Motor neuron (in vitro differentiated cells): ENCODE results near the gene HOOK2. TPM values are rescaled to one million over a fixed set of nuclear protein-coding genes. Genes with fewer than 3 reads are reported as not detected.

Experiments
- ATAC-seq, 8 experiments: fragments of 200-7000 bp; cut with Tn5 transposase; replicated peaks in 6 of 8; 2 replicates each; pipeline ENCODE4 v1.8.0; 2021; ENCODE audit warnings: mild to moderate bottlenecking in 8 of 8, moderate library complexity in 8 of 8
- H3K27ac ChIP-seq, 2 donors: fragments of 250-450 bp; sonication (Bioruptor Pico); 2 replicates each; pipeline ENCODE4 v1.9.0; 2021; ENCODE audit warnings: antibody characterized with exemption in 2 of 2, mild to moderate bottlenecking in 2 of 2, moderate library complexity in 1 of 2
- H3K4me1 ChIP-seq, 2 donors: fragments of 250-450 bp; sonication (Bioruptor Pico); replicated peaks in 1 of 2; 2 replicates each; pipeline ENCODE4 v1.6.1; 2021; ENCODE audit warnings: antibody characterized with exemption in 2 of 2, mild to moderate bottlenecking in 2 of 2, moderate library complexity in 1 of 2
- H3K4me3 ChIP-seq, 5 donors: fragments of 250-450 bp; sonication (Bioruptor Pico); 2 replicates each; pipeline ENCODE4 v1.9.0; 2021; ENCODE audit warnings: antibody characterized with exemption in 5 of 5, mild to moderate bottlenecking in 5 of 5, moderate library complexity in 4 of 5
- WGBS, 10 experiments: fragments of 450-650 bp; shearing (Covaris generic); methylation state at CpG; one replicate each; pipeline ENCODE4 v1.0.0; 2022; 5-methylcytosine and 5-hydroxymethylcytosine counted together
- in situ Hi-C, 9 experiments: fragments of 400-800 bp; cut with MboI; loops; one replicate each; pipeline ENCODE4 v1.15.0; 2021; ENCODE audit warnings: low sequenced_read_pairs in 9 of 9, low pct_unique_long_range_greater_than_20kb in 2 of 9; ENCODE audit not compliant: unreplicated experiment in 9 of 9
- total RNA-seq, 8 experiments: library from RNA; unstranded; fragments of 300-600 nt; gene quantifications; 2 replicates each; pipeline versions ENCODE4 v1.2.3 to v1.2.4, GENCODE V29; 2022

The HOOK2 gene
- total RNA-seq, 8 experiments from 2014 or later = 8.0 to 40.9 (median 12.9) TPM

DNA sequence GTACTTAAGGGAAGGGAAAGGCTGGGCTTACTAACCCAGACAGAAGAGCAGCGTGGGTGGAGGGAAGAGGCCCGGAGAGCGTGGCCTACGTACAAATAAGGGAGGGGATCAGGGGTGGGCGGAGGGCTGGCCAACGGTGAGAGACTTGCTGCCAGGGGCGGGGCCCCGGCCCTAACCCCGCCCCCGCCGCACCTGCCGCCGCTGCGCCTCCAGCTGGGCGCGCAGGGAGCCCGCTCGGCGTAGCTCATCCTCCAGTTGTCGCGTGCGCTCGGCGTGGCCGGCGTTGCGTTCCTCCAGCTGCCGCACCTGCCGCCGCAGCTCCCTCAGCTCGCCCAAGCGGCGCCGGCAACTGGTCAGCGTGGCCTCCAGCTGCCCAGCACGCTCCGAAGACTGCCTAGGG is 5.7 kb downstream of the HOOK2 start:
- WGBS, 10 experiments = 55% methylated on average over 8 of the region's 37 CpGs; no CpG with 5 or more reads in 9 of the 10 experiments
- peak overlapping the region in 1 of 5 donors; percentile 2 for H3K4me3 ChIP-seq

DNA sequence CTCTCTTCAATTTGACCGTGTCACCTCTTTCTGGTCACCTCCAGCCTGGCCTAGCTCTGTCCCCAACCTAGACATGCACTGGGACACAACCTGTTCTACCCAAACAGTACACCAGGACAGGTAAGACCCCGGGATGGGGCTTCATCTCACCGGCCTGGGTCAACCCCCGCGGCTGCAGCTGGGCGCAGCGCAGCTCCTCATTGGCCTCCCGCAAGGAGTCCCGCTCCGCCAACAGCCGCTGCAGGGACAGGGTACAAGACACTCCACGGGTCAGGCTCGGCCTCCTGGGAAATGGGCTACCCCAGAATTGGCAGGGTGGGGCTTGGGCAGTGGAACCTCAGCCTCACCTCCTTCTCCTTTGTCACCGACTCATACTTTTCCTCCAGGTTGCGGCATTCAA is 7.7 kb downstream of the HOOK2 start:
- no peak overlapping the region for H3K4me3 ChIP-seq
- WGBS, 10 experiments = 60 to 100% (median 93%) methylated on average over 1 to 13 of the region's 15 CpGs; no CpG with 5 or more reads in 3 of the 10 experiments
- in situ Hi-C loops = loop anchor here in 1 of 9 experiments (10.0 kb wide), 1 partner anchor 77 kb away; no protein-coding TSS in a partner anchor
- H3K4me1 ChIP-seq = peaks cover 8% of the 10 kb centered on the region in 2 donors
- H3K27ac ChIP-seq = no peak overlapping the region
- ATAC-seq = no peak

More for the DNA sequence above, 5.7 kb downstream of the HOOK2 start:
- Histone ChIP-seq H3K27ac (peak overlapping the region; percentile 35 to 45), H3K4me1 (peaks cover 8% of the 10 kb centered on the region in 2 donors)
- in situ Hi-C loops = loop anchor here in 1 of 9 experiments (10.0 kb wide), 1 partner anchor 75 kb away; no protein-coding TSS in a partner anchor
- peak in 5 of 8 experiments; percentile 68 to 91 (median 86) for ATAC-seq

- no peak overlapping the region for H3K4me3 ChIP-seq
- in situ Hi-C loops = loop anchor here in 1 of 9 experiments (10.0 kb wide), 1 partner anchor 78 kb away; no protein-coding TSS in a partner anchor
- H3K4me1 ChIP-seq = peaks cover 8% of the 10 kb centered on the region in 2 donors
- no peak for ATAC-seq
- 71 to 83% methylated on average over 1 to 3 of the region's 11 CpGs; no CpG with 5 or more reads in 8 of the 10 experiments for WGBS, 10 experiments
- H3K27ac ChIP-seq = no peak overlapping the region
Measured at GRCh38 chr19:12767150-12767549, 8.2 kb downstream of the HOOK2 start.

GRCh38 chr19:12766051-12766521 is 9.3 kb downstream of the HOOK2 start:
- 0% methylated on average over 2 to 5 of the region's 30 CpGs; no CpG with 5 or more reads in 8 of the 10 experiments for WGBS, 10 experiments
- peak overlapping the region in 1 of 2 donors; percentile 20 for H3K27ac ChIP-seq
- H3K4me1 ChIP-seq = peaks cover 8% of the 10 kb centered on the region in 2 donors
- peak in 6 of 8 experiments; percentile 26 to 97 (median 80) for ATAC-seq
- in situ Hi-C loops = loop anchor here in 1 of 9 experiments (10.0 kb wide), 1 partner anchor 79 kb away; no protein-coding TSS in a partner anchor
- H3K4me3 ChIP-seq = peak overlapping the region in 4 of 5 donors; percentile 27 to 51 (median 30)

DNA sequence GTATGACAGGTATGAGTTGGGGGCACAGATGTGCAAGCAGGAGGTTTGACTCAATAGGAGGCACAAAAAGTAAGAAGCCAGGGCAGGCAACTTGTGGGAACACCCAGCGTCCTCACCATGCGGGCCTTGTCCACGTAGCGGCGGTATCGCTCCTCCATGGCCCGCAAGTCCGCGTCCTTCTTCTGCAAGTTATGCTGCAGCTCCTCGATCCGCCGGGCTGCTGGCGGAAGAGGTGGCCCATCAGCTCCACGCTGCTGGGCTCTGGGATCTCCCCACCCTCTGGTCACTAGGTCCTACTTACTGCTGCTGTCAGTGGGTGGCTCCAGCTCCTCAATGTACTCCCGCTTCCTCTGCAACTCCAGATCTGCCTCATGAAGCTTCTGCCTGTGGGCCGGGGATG is 10.7 kb downstream of the HOOK2 start:
- WGBS, 10 experiments = 89 to 100% (median 98%) methylated on average over 1 to 5 of the region's 16 CpGs; no CpG with 5 or more reads in 4 of the 10 experiments
- no peak for ATAC-seq
- Histone ChIP-seq H3K27ac (no peak overlapping the region), H3K4me1 (peaks cover 4% of the 10 kb centered on the region in 2 donors), H3K4me3 (no peak overlapping the region)
- in situ Hi-C loops = loop anchor here in 1 of 9 experiments (10.0 kb wide), 1 partner anchor 80 kb away; no protein-coding TSS in a partner anchor

GRCh38 chr19:12763100-12763499 is 12.3 kb downstream of the HOOK2 start:
- H3K27ac ChIP-seq = no peak overlapping the region
- H3K4me1 ChIP-seq = no peaks in the 10 kb centered on the region
- in situ Hi-C loops = loop anchor here in 1 of 9 experiments (10.0 kb wide), 1 partner anchor 82 kb away; no protein-coding TSS in a partner anchor
- H3K4me3 ChIP-seq = no peak overlapping the region
- no peak for ATAC-seq
- 90 to 100% (median 98%) methylated on average over 1 to 7 of the region's 11 CpGs; no CpG with 5 or more reads in 6 of the 10 experiments for WGBS, 10 experiments

GRCh38 chr19:12759686-12760085 is 15.7 kb downstream of the HOOK2 start:
- Histone ChIP-seq H3K27ac (no peak overlapping the region), H3K4me3 (no peak overlapping the region), H3K4me1 (peaks cover 0 to 4% of the 10 kb centered on the region in 2 donors)
- in situ Hi-C loops = loop anchor here in 1 of 9 experiments (10.0 kb wide), 1 partner anchor 85 kb away; no protein-coding TSS in a partner anchor
- ATAC-seq = no peak
- WGBS, 10 experiments = 60 to 100% (median 89%) methylated on average over 1 to 6 of the region's 6 CpGs; no CpG with 5 or more reads in 4 of the 10 experiments

- peak; percentile 77 to 95 (median 86) for ATAC-seq
- in situ Hi-C loops = no loop called here
- WGBS, 10 experiments = 0 to 60% (median 29%) methylated on average over 2 to 12 of the region's 60 CpGs; no CpG with 5 or more reads in 2 of the 10 experiments
- Histone ChIP-seq H3K27ac (no peak overlapping the region), H3K4me3 (peak overlapping the region in 3 of 5 donors; percentile 4 to 14 (median 9)), H3K4me1 (peaks cover 0 to 4% of the 10 kb centered on the region in 2 donors)
Measured at GRCh38 chr19:12757544-12758274, 17.6 kb downstream of the HOOK2 start.

GRCh38 chr19:12756150-12756883 is 19.0 kb downstream of the HOOK2 start:
- 74 to 100% (median 89%) methylated on average over 1 to 8 of the region's 19 CpGs; no CpG with 5 or more reads in 4 of the 10 experiments for WGBS, 10 experiments
- ATAC-seq = no peak
- H3K4me3 ChIP-seq = no peak overlapping the region
- H3K4me1 ChIP-seq = peaks cover 0 to 4% of the 10 kb centered on the region in 2 donors
- in situ Hi-C loops = no loop called here
- H3K27ac ChIP-seq = no peak overlapping the region

DNA sequence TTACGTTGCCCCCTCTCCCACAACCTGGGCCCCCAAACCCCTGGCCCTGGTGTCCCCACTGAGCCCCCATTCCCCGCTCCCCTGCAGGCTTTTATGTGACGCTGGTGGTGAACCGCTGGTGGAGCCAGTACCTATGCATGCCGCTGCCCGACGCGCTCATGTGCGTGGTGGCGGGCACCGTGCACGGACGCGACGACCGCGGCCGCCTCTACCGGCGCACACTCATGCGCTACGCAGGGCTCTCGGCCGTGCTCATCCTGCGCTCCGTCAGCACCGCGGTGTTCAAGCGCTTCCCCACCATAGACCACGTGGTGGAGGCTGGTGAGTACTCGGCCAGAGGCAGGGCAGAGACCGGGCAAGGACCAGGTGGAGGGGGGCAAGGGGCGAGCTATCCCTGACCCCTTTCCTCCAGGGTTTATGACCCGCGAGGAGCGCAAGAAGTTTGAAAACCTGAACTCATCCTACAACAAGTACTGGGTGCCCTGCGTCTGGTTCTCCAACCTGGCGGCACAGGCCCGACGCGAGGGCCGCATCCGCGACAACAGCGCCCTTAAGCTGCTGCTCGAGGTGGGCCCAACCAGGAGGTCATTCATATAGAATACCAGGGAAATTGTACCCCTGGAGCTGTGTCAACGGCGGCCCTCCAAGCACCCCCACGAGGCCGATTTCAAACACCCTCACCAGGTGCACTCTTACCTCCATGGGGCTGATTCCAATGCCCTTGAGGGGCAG is 20.7 kb downstream of the HOOK2 start:
- Histone ChIP-seq H3K27ac (no peak overlapping the region), H3K4me1 (peaks cover 6 to 8% of the 10 kb centered on the region in 2 donors), H3K4me3 (no peak overlapping the region)
- WGBS, 10 experiments = 60 to 90% (median 80%) methylated on average over 1 to 15 of the region's 50 CpGs; no CpG with 5 or more reads in 5 of the 10 experiments
- ATAC-seq = no peak
- in situ Hi-C loops = no loop called here

DNA sequence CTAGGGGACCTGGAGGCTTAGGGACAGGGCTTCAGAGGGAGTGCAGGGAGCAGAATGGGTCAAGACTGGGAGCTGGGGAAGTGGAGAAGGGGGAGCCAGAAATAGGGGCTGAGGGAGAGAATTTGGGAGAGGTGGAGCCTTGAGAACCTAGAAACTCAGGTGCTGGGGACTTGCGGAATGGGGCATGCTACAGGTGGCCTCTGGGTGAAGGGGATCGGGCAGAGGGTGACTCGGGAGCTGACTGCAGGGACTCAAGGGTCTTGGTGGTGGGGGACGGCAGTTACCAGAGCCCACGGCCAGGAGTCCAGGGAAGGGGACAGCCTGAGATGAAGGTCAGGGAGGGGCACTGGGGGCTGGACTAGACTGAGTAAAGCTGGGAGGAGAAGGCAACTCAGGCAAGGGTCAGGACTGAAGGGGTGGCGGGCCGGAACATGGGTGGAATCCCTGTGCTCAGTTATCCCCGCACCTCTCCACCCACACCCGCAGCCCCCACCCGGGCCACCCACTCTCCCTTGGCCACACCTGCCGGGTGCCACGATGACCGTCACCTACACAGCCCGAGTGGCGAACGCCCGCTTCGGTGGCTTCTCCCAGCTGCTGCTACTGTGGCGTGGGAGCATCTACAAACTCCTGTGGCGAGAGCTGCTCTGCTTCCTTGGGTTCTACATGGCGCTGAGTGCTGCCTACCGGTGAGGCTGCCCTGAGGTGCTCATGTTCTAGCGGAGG is 23.1 kb downstream of the HOOK2 start:
- WGBS, 10 experiments = 20 to 60% (median 28%) methylated on average over 1 to 6 of the region's 23 CpGs; no CpG with 5 or more reads in 4 of the 10 experiments
- in situ Hi-C loops = no loop called here
- peaks cover 6 to 7% of the 10 kb centered on the region in 2 donors for H3K4me1 ChIP-seq
- no peak overlapping the region for H3K27ac ChIP-seq
- ATAC-seq = no peak
- no peak overlapping the region for H3K4me3 ChIP-seq
